GM20431 (cell line): Measurements from ENCODE around the gene SPTBN4.

Experiments
- in situ Hi-C: fragments of 300-500 bp; cut with MseI, MboI; formaldehyde crosslinking; loops from one replicate; pipeline ENCODE4 v1.15.0; 2020; ENCODE audit warnings: low sequenced_read_pairs; ENCODE audit not compliant: unreplicated experiment

Gene SPTBN4

GRCh38 chr19:40625406-40626120 is 158.8 kb downstream of the SPTBN4 start:
- in situ Hi-C loops = no loop called here
